Stomach (tissue), 4 donors: ENCODE measurements around the gene GRIA4.

Experiments used
- CTCF ChIP-seq, 7 experiments: fragments of 450-650 bp in 4 of 7; fragments of 200-600 bp in 3 of 7; sonication (generic) in 3 of 7; IDR thresholded peaks; one replicate each; pipeline ENCODE4 v1.5.1; 2016 to 2019; ENCODE audit warnings: antibody characterized with exemption in 7 of 7, control low read depth in 2 of 7, mild to moderate bottlenecking in 1 of 7
- POLR2A ChIP-seq, 4 donors: fragments of 450-650 bp; IDR thresholded peaks; one replicate each; pipeline ENCODE4 v1.6.1; 2016; ENCODE audit warnings: antibody characterized with exemption in 4 of 4, control low read depth in 2 of 4, mild to moderate bottlenecking in 1 of 4, moderate library complexity in 1 of 4
- POLR2AphosphoS5 ChIP-seq, 3 donors: sonication (generic); formaldehyde crosslinking; IDR thresholded peaks; one replicate each; pipeline ENCODE4 v1.6.1; 2016; ENCODE audit warnings: antibody characterized with exemption in 3 of 3

GRCh38 chr11:105975128-105975527 is 365.3 kb downstream of the GRIA4 start:
- no peak for TF ChIP-seq CTCF (IDR thresholded peaks at IDR 0.05)
- no peak for TF ChIP-seq POLR2AphosphoS5 (IDR thresholded peaks at IDR 0.05)
- TF ChIP-seq POLR2A (IDR thresholded peaks at IDR 0.05) = no peak
